GM19372 (cell line): ENCODE results near the gene ASB8.
A peak's percentile ranks its signal among the peaks of the same experiment; 100 is the strongest.

Source experiments
- ATAC-seq: cut with Tn5 transposase; IDR thresholded peaks from one replicate; pipeline ENCODE4 v1.9.1; 2021; ENCODE audit warnings: mild to moderate bottlenecking, low read depth, moderate library complexity; ENCODE audit not compliant: unreplicated experiment

The ASB8 gene

DNA sequence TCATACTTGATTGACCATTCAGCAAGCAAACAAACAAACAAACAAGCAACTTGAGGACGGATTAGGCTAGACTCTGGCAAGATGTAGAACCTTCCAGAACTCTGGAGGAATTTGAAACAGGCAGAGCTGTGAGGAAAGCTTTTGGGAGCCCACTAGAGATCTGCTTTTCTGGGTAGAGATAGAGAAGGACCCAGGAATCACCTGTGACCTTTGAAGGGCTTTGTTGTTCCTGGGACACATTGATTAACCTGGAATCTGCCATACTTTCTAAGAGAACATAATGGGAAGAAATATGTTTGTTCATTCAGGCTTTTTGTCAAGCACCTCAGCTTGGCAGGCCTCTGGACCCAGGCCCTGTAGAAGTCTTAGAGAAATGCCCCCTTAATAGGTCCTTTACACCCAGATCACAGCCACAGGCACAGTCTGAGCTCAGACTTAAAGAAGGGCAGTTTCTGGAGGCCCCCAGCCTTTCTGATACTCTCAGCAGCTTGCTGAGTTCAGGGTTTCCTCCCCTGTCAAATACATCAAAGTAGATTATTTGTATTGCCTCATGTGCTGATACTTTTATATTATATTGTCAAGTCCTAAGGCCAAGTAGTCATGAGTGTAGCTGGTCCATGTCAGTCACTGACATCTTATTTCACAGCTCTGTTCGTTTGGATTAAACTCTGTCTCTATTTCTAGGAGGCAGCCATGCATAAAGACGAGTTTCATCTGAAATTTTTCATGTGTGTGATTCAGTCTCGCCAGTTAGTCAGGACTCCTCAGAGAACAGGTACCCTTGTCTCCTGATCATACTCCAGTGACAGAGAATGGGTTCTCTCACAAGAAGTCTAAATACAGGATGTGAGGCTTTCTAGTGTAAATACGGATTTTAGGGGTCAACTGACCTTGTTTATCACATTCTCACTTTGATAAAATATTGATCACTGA lies 50.4 kb downstream of the ASB8 start:
- no peak for ATAC-seq

GRCh38 chr12:48105867-48106680 lies 51.2 kb downstream of the ASB8 start, which contains the start of gene SENP1:
Gene SENP1 (minus strand): TSS chr12:48106079. CDS start chr12:48101472, 4,607 bp downstream.
- peak; percentile 67 for ATAC-seq

DNA sequence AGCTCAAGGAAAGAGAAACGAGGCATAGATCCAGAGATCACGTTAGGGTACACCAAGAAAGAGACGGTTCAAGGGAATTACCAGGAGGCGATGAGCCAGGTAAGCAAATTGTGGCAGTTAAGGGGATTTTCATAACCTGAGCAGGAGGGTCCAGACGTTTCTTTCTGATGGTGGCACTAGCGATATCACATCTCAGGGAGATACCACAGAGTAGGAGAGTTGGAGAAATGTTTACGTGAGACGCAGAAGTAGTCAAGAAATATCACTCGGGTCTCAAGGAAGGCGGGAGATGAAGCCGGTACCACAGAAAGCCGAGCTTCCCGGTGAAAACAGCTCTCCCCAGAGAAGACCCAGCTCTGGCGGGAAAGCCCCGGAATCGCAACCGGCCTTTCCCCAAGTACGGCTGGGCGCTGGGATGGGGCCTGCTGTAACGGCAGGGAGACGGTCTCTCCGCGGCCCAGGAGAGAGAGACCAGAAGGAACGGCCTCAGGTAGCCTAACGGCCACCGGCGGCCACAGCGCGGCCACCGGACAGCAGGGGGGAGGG lies 51.9 kb downstream of the ASB8 start:
- no peak for ATAC-seq

DNA sequence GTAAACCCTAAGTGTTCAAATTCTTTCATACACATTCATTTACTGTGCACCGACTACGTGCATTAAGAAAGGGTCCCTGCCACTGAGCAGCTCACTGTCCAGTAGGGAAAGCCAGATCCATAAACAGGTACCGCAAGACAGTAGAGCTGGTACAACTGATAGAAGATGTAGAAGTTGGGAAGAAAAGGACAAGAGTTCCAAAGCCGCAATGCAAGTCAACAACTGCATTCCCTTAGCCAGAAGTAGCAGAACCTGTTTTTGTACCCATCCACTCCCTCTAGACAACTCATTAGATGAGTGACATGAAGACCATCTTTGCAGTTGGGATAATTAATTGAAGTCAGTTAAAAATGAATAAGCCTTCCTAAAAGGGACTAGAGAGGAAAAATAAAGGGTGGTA lies 52.8 kb downstream of the ASB8 start:
- no peak for ATAC-seq
